Heart left ventricle (tissue), 13 donors: ENCODE data around the gene SHKBP1.

ENCODE experiments used
- CTCF ChIP-seq, 12 donors: fragments of 200-600 bp; sonication (generic) in 4 of 12; IDR thresholded peaks; one replicate each; pipeline versions ENCODE4 v1.5.0 to v1.8.0; 2018 to 2022; ENCODE audit warnings: antibody characterized with exemption in 12 of 12, mild to moderate bottlenecking in 5 of 12
- POLR2A ChIP-seq, 2 donors: fragments of 450-650 bp; IDR thresholded peaks; one replicate each; pipeline ENCODE4 v1.6.1; 2017; ENCODE audit warnings: antibody characterized with exemption in 2 of 2, mild to moderate bottlenecking in 2 of 2, moderate library complexity in 2 of 2
- donor health status: ischemic (EF 13 %, LVEDD 7.1; RV severe dilation, severe dysfunction).
- donor health status: DM: no; HTN: yes; CAD: no.
- donor health status: DM: no; HTN: no; CAD: no.
- donor health status: ischemic (EF 25% LVEDD 6.9; RV normal size, moderate dysfunction).
- donor health status: ischemic (EF 25% LVEDD 5.7; RV mildly dilated, moderate dysfunction).
- donor health status: ischemic (EF 35%, LVEDD 5.7; RV mildly dilated, moderate dysfunction).
- donor health status: nonischemic (EF 11% LVEDD 7.7; RV severe dilation, severe dysfunction).
- donor health status: DM: yes; HTN: yes; CAD: no.
- donor health status: PGD.
- donor health status: ischemic (EF 29% LVEDD 5.4; RV normal size, mild dysfunction).
- donor health status: nonischemic (EF 23%, LVEDD 6.1; RV moderate dilation, normal function).

GRCh38 chr19:40584007-40584406 lies 7.3 kb downstream of the SHKBP1 start:
- no peak for TF ChIP-seq CTCF (IDR thresholded peaks at IDR 0.05)
- TF ChIP-seq POLR2A (IDR thresholded peaks at IDR 0.05) = no peak
